Right kidney (tissue), 1 donor: ENCODE results near the gene MTTP.

ENCODE experiments used
- DNase-seq: peaks from one replicate; pipeline ENCODE4 v3.0.0-alpha.2; 2016

The MTTP gene

DNA sequence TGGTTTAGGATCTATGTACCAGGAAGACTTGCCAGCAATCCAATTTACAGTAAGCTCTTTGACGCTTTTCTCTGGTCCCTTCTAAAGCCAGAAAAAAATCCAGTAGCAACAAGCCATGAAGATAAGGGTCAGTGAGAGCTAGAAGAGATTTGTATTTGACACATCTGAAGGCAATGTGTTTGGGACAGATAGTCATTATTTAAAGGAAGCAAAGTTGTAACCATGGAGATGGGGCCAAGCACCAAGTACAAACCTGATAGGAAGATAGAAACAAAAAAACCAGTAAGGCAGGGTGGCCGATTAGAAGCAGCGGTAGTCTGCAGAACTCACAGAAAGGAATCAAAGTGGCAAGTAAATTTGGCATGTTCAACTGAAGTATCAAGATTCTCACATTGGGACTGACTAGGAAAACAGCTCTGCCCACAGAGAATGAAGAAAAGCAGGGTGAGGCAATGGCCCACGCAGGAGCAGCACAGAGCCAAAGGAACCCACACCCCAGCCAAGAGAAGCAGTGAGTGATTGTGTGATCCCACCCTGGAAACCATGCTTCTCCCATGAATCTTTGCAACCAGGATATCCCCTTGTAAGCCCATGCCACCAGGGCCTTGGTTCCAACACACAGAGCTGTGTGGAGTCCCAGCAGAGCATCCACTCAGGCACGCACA, 95.9 kb downstream of the MTTP start:
- DNase-seq, result no peak
